ENCODE results near the gene USP10. TPM values are rescaled to one million over a fixed set of nuclear protein-coding genes. Genes with fewer than 3 reads are reported as not detected.
A peak's percentile ranks its signal among the peaks of the same experiment; 100 is the strongest.

Gene USP10
- total RNA-seq, 1 donor from 2014 or later: 27.1 TPM

- peak overlapping the region in 2 of 3 donors; percentile 29 to 31 for H3K4me3 ChIP-seq (ENCODE audit: low read length in 3 of 3)
- peak overlapping the region; percentile 36 for H3K27ac ChIP-seq (ENCODE audit: low read depth, low read length)
- H3K36me3 ChIP-seq (ENCODE audit: control insufficient read depth in 3 of 3, insufficient read depth in 3 of 3, low read length in 3 of 3): no peaks in the 10 kb centered on the region
- H3K9me3 ChIP-seq (ENCODE audit: control insufficient read depth in 3 of 3, low read length in 3 of 3): no peaks in the 10 kb centered on the region
- peaks cover 0 to 4% (median 0%) of the 10 kb centered on the region in 3 donors for H3K27me3 ChIP-seq (ENCODE audit: control insufficient read depth in 3 of 3, insufficient read depth in 3 of 3, low read length in 3 of 3)
- no peak overlapping the region for H3K9ac ChIP-seq (ENCODE audit: low read depth in 1 of 3, low read length in 3 of 3)
- H3K4me1 ChIP-seq (ENCODE audit: control insufficient read depth in 3 of 3, insufficient read depth in 3 of 3, low read length in 3 of 3): peaks cover 3 to 6% (median 4%) of the 10 kb centered on the region in 3 donors
Measured at GRCh38 chr16:84806256-84806889, 106.6 kb downstream of the USP10 start.

GRCh38 chr16:84806890-84807258 is 107.1 kb downstream of the USP10 start:
- H3K4me3 ChIP-seq (ENCODE audit: low read length in 3 of 3): no peak overlapping the region

GRCh38 chr16:84807776-84808175 is 108.0 kb downstream of the USP10 start:
- Histone ChIP-seq H3K4me1 (ENCODE audit: control insufficient read depth in 3 of 3, insufficient read depth in 3 of 3, low read length in 3 of 3) (peaks cover 3 to 6% (median 4%) of the 10 kb centered on the region in 3 donors), H3K36me3 (ENCODE audit: control insufficient read depth in 3 of 3, insufficient read depth in 3 of 3, low read length in 3 of 3) (no peaks in the 10 kb centered on the region), H3K27ac (ENCODE audit: low read depth, low read length) (no peak overlapping the region), H3K9me3 (ENCODE audit: control insufficient read depth in 3 of 3, low read length in 3 of 3) (no peaks in the 10 kb centered on the region), H3K9ac (ENCODE audit: low read depth in 1 of 3, low read length in 3 of 3) (no peak overlapping the region), H3K4me3 (ENCODE audit: low read length in 3 of 3) (no peak overlapping the region), H3K27me3 (ENCODE audit: control insufficient read depth in 3 of 3, insufficient read depth in 3 of 3, low read length in 3 of 3) (peaks cover 0 to 4% (median 0%) of the 10 kb centered on the region in 3 donors)

More at GRCh38 chr16:84806890-84807258, 107.1 kb downstream of the USP10 start:
- Histone ChIP-seq H3K4me1 (ENCODE audit: control insufficient read depth in 3 of 3, insufficient read depth in 3 of 3, low read length in 3 of 3) (peaks cover 3 to 6% (median 4%) of the 10 kb centered on the region in 3 donors), H3K27me3 (ENCODE audit: control insufficient read depth in 3 of 3, insufficient read depth in 3 of 3, low read length in 3 of 3) (peaks cover 0 to 4% (median 0%) of the 10 kb centered on the region in 3 donors), H3K9ac (ENCODE audit: low read depth in 1 of 3, low read length in 3 of 3) (no peak overlapping the region), H3K27ac (ENCODE audit: low read depth, low read length) (no peak overlapping the region), H3K36me3 (ENCODE audit: control insufficient read depth in 3 of 3, insufficient read depth in 3 of 3, low read length in 3 of 3) (no peaks in the 10 kb centered on the region), H3K9me3 (ENCODE audit: control insufficient read depth in 3 of 3, low read length in 3 of 3) (no peaks in the 10 kb centered on the region)

- H3K4me3 ChIP-seq (ENCODE audit: low read length in 3 of 3): no peak overlapping the region
- peaks cover 0 to 6% (median 4%) of the 10 kb centered on the region in 3 donors for H3K27me3 ChIP-seq (ENCODE audit: control insufficient read depth in 3 of 3, insufficient read depth in 3 of 3, low read length in 3 of 3)
- no peaks in the 10 kb centered on the region for H3K9me3 ChIP-seq (ENCODE audit: control insufficient read depth in 3 of 3, low read length in 3 of 3)
- H3K4me1 ChIP-seq (ENCODE audit: control insufficient read depth in 3 of 3, insufficient read depth in 3 of 3, low read length in 3 of 3): peaks cover 3 to 6% (median 4%) of the 10 kb centered on the region in 3 donors
- H3K27ac ChIP-seq (ENCODE audit: low read depth, low read length): no peak overlapping the region
- H3K9ac ChIP-seq (ENCODE audit: low read depth in 1 of 3, low read length in 3 of 3): no peak overlapping the region
- H3K36me3 ChIP-seq (ENCODE audit: control insufficient read depth in 3 of 3, insufficient read depth in 3 of 3, low read length in 3 of 3): no peaks in the 10 kb centered on the region
Measured at GRCh38 chr16:84808826-84809225, 109.0 kb downstream of the USP10 start.

- Histone ChIP-seq H3K4me1 (ENCODE audit: control insufficient read depth in 3 of 3, insufficient read depth in 3 of 3, low read length in 3 of 3) (peaks cover 3 to 9% (median 8%) of the 10 kb centered on the region in 3 donors), H3K4me3 (ENCODE audit: low read length in 3 of 3) (no peak overlapping the region), H3K36me3 (ENCODE audit: control insufficient read depth in 3 of 3, insufficient read depth in 3 of 3, low read length in 3 of 3) (no peaks in the 10 kb centered on the region), H3K27me3 (ENCODE audit: control insufficient read depth in 3 of 3, insufficient read depth in 3 of 3, low read length in 3 of 3) (peaks cover 3 to 15% (median 6%) of the 10 kb centered on the region in 3 donors), H3K9ac (ENCODE audit: low read depth in 1 of 3, low read length in 3 of 3) (no peak overlapping the region), H3K9me3 (ENCODE audit: control insufficient read depth in 3 of 3, low read length in 3 of 3) (no peaks in the 10 kb centered on the region), H3K27ac (ENCODE audit: low read depth, low read length) (peak overlapping the region; percentile 51)
Measured at GRCh38 chr16:84810518-84811273, 110.9 kb downstream of the USP10 start.

- Histone ChIP-seq H3K27me3 (ENCODE audit: control insufficient read depth in 3 of 3, insufficient read depth in 3 of 3, low read length in 3 of 3) (peaks cover 3 to 21% (median 6%) of the 10 kb centered on the region in 3 donors), H3K9me3 (ENCODE audit: control insufficient read depth in 3 of 3, low read length in 3 of 3) (no peaks in the 10 kb centered on the region), H3K9ac (ENCODE audit: low read depth in 1 of 3, low read length in 3 of 3) (no peak overlapping the region), H3K27ac (ENCODE audit: low read depth, low read length) (no peak overlapping the region), H3K4me1 (ENCODE audit: control insufficient read depth in 3 of 3, insufficient read depth in 3 of 3, low read length in 3 of 3) (peaks cover 3 to 10% (median 9%) of the 10 kb centered on the region in 3 donors), H3K36me3 (ENCODE audit: control insufficient read depth in 3 of 3, insufficient read depth in 3 of 3, low read length in 3 of 3) (no peaks in the 10 kb centered on the region), H3K4me3 (ENCODE audit: low read length in 3 of 3) (no peak overlapping the region)
Measured at GRCh38 chr16:84811529-84811928, 111.7 kb downstream of the USP10 start.

GRCh38 chr16:84813141-84813934 is 113.5 kb downstream of the USP10 start:
- H3K4me1 ChIP-seq (ENCODE audit: control insufficient read depth in 3 of 3, insufficient read depth in 3 of 3, low read length in 3 of 3): peaks cover 0 to 9% (median 6%) of the 10 kb centered on the region in 3 donors
- peaks cover 6 to 26% (median 8%) of the 10 kb centered on the region in 3 donors for H3K27me3 ChIP-seq (ENCODE audit: control insufficient read depth in 3 of 3, insufficient read depth in 3 of 3, low read length in 3 of 3)
- H3K9ac ChIP-seq (ENCODE audit: low read depth in 1 of 3, low read length in 3 of 3): no peak overlapping the region
- no peak overlapping the region for H3K27ac ChIP-seq (ENCODE audit: low read depth, low read length)
- H3K36me3 ChIP-seq (ENCODE audit: control insufficient read depth in 3 of 3, insufficient read depth in 3 of 3, low read length in 3 of 3): no peaks in the 10 kb centered on the region
- H3K9me3 ChIP-seq (ENCODE audit: control insufficient read depth in 3 of 3, low read length in 3 of 3): no peaks in the 10 kb centered on the region
- no peak overlapping the region for H3K4me3 ChIP-seq (ENCODE audit: low read length in 3 of 3)

GRCh38 chr16:84815462-84815861 is 115.7 kb downstream of the USP10 start:
- H3K9ac ChIP-seq (ENCODE audit: low read depth in 1 of 3, low read length in 3 of 3): no peak overlapping the region
- peak overlapping the region; percentile 51 for H3K27ac ChIP-seq (ENCODE audit: low read depth, low read length)
- no peak overlapping the region for H3K4me3 ChIP-seq (ENCODE audit: low read length in 3 of 3)
- peaks cover 8 to 12% (median 11%) of the 10 kb centered on the region in 3 donors for H3K4me1 ChIP-seq (ENCODE audit: control insufficient read depth in 3 of 3, insufficient read depth in 3 of 3, low read length in 3 of 3)
- H3K36me3 ChIP-seq (ENCODE audit: control insufficient read depth in 3 of 3, insufficient read depth in 3 of 3, low read length in 3 of 3): no peaks in the 10 kb centered on the region
- no peaks in the 10 kb centered on the region for H3K9me3 ChIP-seq (ENCODE audit: control insufficient read depth in 3 of 3, low read length in 3 of 3)
- peaks cover 8 to 30% (median 14%) of the 10 kb centered on the region in 3 donors for H3K27me3 ChIP-seq (ENCODE audit: control insufficient read depth in 3 of 3, insufficient read depth in 3 of 3, low read length in 3 of 3)

- Histone ChIP-seq H3K36me3 (ENCODE audit: control insufficient read depth in 3 of 3, insufficient read depth in 3 of 3, low read length in 3 of 3) (no peaks in the 10 kb centered on the region), H3K9me3 (ENCODE audit: control insufficient read depth in 3 of 3, low read length in 3 of 3) (no peaks in the 10 kb centered on the region), H3K4me3 (ENCODE audit: low read length in 3 of 3) (no peak overlapping the region), H3K27ac (ENCODE audit: low read depth, low read length) (peak overlapping the region; percentile 47), H3K27me3 (ENCODE audit: control insufficient read depth in 3 of 3, insufficient read depth in 3 of 3, low read length in 3 of 3) (peaks cover 11 to 35% (median 20%) of the 10 kb centered on the region in 3 donors), H3K9ac (ENCODE audit: low read depth in 1 of 3, low read length in 3 of 3) (no peak overlapping the region), H3K4me1 (ENCODE audit: control insufficient read depth in 3 of 3, insufficient read depth in 3 of 3, low read length in 3 of 3) (peaks cover 13 to 18% (median 15%) of the 10 kb centered on the region in 3 donors)
Measured at GRCh38 chr16:84816023-84816422, 116.2 kb downstream of the USP10 start.
